ENCODE data around the gene RRP15.

Gene RRP15

GRCh38 chr1:218296162-218296561 lies 11.1 kb downstream of the RRP15 start:
- DNase-seq (ENCODE audit: low read depth): no peak
- no peak for TF ChIP-seq CTCF (IDR thresholded peaks at IDR 0.05; ENCODE audit: low read depth, low read length)
- TF ChIP-seq MYC (IDR thresholded peaks at IDR 0.05; ENCODE audit: low read depth, low read length): no peak
- TF ChIP-seq, protein P1, sequence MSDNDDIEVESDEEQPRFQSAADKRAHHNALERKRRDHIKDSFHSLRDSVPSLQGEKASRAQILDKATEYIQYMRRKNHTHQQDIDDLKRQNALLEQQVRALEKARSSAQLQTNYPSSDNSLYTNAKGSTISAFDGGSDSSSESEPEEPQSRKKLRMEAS (IDR thresholded peaks at IDR 0.05; ENCODE audit: low read depth, low read length): no peak
- no peak for TF ChIP-seq POLR2A (IDR thresholded peaks at IDR 0.05; ENCODE audit: extremely low read depth, insufficient read length)
- H3K4me3 ChIP-seq (ENCODE audit: low read depth, low read length): no peak overlapping the region

GRCh38 chr1:218297461-218297860 lies 12.4 kb downstream of the RRP15 start:
- DNase-seq (ENCODE audit: low read depth): no peak
- TF ChIP-seq CTCF (IDR thresholded peaks at IDR 0.05; ENCODE audit: low read depth, low read length) (no peak), MYC (IDR thresholded peaks at IDR 0.05; ENCODE audit: low read depth, low read length) (no peak), POLR2A (IDR thresholded peaks at IDR 0.05; ENCODE audit: extremely low read depth, insufficient read length) (no peak)
- TF ChIP-seq, protein P1 (IDR thresholded peaks at IDR 0.05; ENCODE audit: low read depth, low read length): no peak
- no peak overlapping the region for H3K4me3 ChIP-seq (ENCODE audit: low read depth, low read length)

GRCh38 chr1:218297867-218298266 lies 12.8 kb downstream of the RRP15 start:
- TF ChIP-seq POLR2A (IDR thresholded peaks at IDR 0.05; ENCODE audit: extremely low read depth, insufficient read length) (no peak), CTCF (IDR thresholded peaks at IDR 0.05; ENCODE audit: low read depth, low read length) (no peak), MYC (IDR thresholded peaks at IDR 0.05; ENCODE audit: low read depth, low read length) (no peak)
- TF ChIP-seq, protein P1 (IDR thresholded peaks at IDR 0.05; ENCODE audit: low read depth, low read length): no peak

DNA sequence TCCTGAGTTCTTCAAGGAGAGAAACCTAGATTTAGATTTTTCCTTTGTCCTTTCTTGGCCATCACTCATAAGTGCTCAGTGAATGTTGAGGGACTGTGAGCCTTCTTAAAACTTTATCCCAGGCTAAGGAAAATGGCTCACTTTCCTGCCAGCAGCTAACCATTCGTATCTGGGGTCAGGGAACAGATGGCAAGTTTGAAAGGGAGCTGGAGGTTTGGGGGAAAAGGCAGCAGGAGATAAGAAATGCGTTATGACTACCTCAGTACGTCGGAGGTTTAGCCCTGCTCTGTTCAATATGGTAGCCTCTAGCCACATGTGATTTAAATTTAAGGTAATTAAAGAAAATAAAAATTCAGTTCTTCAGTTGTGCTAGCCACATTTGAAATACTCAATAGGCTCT lies 13.3 kb downstream of the RRP15 start:
- no peak overlapping the region for H3K4me3 ChIP-seq (ENCODE audit: low read depth, low read length)
- no peak for DNase-seq (ENCODE audit: low read depth)

More at GRCh38 chr1:218297867-218298266, 12.8 kb downstream of the RRP15 start:
- no peak overlapping the region for H3K4me3 ChIP-seq (ENCODE audit: low read depth, low read length)
- no peak for DNase-seq (ENCODE audit: low read depth)

GRCh38 chr1:218299416-218299815 lies 14.3 kb downstream of the RRP15 start:
- peak; percentile 36 for DNase-seq (ENCODE audit: low read depth)
- no peak overlapping the region for H3K4me3 ChIP-seq (ENCODE audit: low read depth, low read length)
- no peak for TF ChIP-seq POLR2A (IDR thresholded peaks at IDR 0.05; ENCODE audit: extremely low read depth, insufficient read length)
- TF ChIP-seq, protein P1 (IDR thresholded peaks at IDR 0.05; ENCODE audit: low read depth, low read length): no peak
- TF ChIP-seq MYC (IDR thresholded peaks at IDR 0.05; ENCODE audit: low read depth, low read length): no peak
- peak; percentile 26 for TF ChIP-seq CTCF (IDR thresholded peaks at IDR 0.05; ENCODE audit: low read depth, low read length)

More for the DNA sequence above, 13.3 kb downstream of the RRP15 start:
- TF ChIP-seq CTCF (IDR thresholded peaks at IDR 0.05; ENCODE audit: low read depth, low read length): no peak
- TF ChIP-seq MYC (IDR thresholded peaks at IDR 0.05; ENCODE audit: low read depth, low read length): no peak
- TF ChIP-seq POLR2A (IDR thresholded peaks at IDR 0.05; ENCODE audit: extremely low read depth, insufficient read length): no peak
- TF ChIP-seq, protein P1 (IDR thresholded peaks at IDR 0.05; ENCODE audit: low read depth, low read length): no peak

Data from NB4 (cell line).